Right atrium auricular region (tissue), 2 donors: Measurements from ENCODE around the gene FRMD4A. TPM values are rescaled to one million over a fixed set of nuclear protein-coding genes. Genes with fewer than 3 reads are reported as not detected.

Source experiments
- DNase-seq: peaks from one replicate; pipeline ENCODE4 v3.0.0-alpha.2; 2019; ENCODE audit warnings: low spot score
- H3K27ac ChIP-seq, 2 donors: fragments of 200-600 bp; sonication (generic); 1 replicate in 1 of 2; 2 replicates in 1 of 2; pipeline ENCODE4 v1.5.1; 2016 to 2019
- H3K27me3 ChIP-seq, 2 donors: fragments of 200-600 bp; sonication (generic); one replicate each; pipeline versions ENCODE4 v1.5.1 to v1.6.0; 2017 to 2019
- H3K36me3 ChIP-seq: fragments of 200-600 bp; sonication (generic); one replicate; pipeline ENCODE4 v1.5.1; 2016
- H3K4me1 ChIP-seq, 2 donors: fragments of 200-600 bp; sonication (generic); one replicate each; pipeline versions ENCODE4 v1.5.1 to v1.6.0; 2017 to 2019
- H3K4me3 ChIP-seq, 2 donors: fragments of 200-600 bp; sonication (generic); 1 replicate in 1 of 2; 2 replicates in 1 of 2; pipeline ENCODE4 v1.5.1; 2017 to 2019; ENCODE audit warnings: mild to moderate bottlenecking in 1 of 2, moderate library complexity in 1 of 2
- H3K9me3 ChIP-seq, 2 donors: fragments of 200-600 bp; sonication (generic); one replicate each; pipeline ENCODE4 v1.5.1; 2019
- CTCF ChIP-seq, 2 donors: fragments of 200-600 bp; sonication (generic); IDR thresholded peaks; one replicate each; pipeline ENCODE4 v1.5.1; 2019; ENCODE audit warnings: antibody characterized with exemption in 2 of 2
- total RNA-seq, 2 donors: library from RNA; depleted of rRNA; stranded (reverse); fragments of >200 nt; gene quantifications; one replicate each; pipeline ENCODE4 v1.1.0, GENCODE V29; 2016

The FRMD4A gene
- total RNA-seq, 2 donors from 2014 or later = 15.9 to 22.9 TPM

GRCh38 chr10:14285941-14286560, 44.7 kb downstream of the FRMD4A start:
- Histone ChIP-seq H3K9me3 (peaks cover 0 to 14% of the 10 kb centered on the region in 2 donors), H3K4me1 (no peaks in the 10 kb centered on the region), H3K36me3 (no peaks in the 10 kb centered on the region), H3K27ac (no peak overlapping the region), H3K27me3 (no peaks in the 10 kb centered on the region), H3K4me3 (no peak overlapping the region)
- TF ChIP-seq CTCF (IDR thresholded peaks at IDR 0.05) = no peak
- DNase-seq = no peak

GRCh38 chr10:14282276-14282675, 48.4 kb downstream of the FRMD4A start:
- Histone ChIP-seq H3K27me3 (no peaks in the 10 kb centered on the region), H3K27ac (no peak overlapping the region), H3K36me3 (no peaks in the 10 kb centered on the region), H3K4me3 (no peak overlapping the region), H3K9me3 (no peaks in the 10 kb centered on the region), H3K4me1 (no peaks in the 10 kb centered on the region)
- DNase-seq = no peak
- TF ChIP-seq CTCF (IDR thresholded peaks at IDR 0.05) = no peak

GRCh38 chr10:14278533-14278932, 52.2 kb downstream of the FRMD4A start:
- Histone ChIP-seq H3K27ac (no peak overlapping the region), H3K9me3 (no peaks in the 10 kb centered on the region), H3K4me3 (no peak overlapping the region), H3K36me3 (no peaks in the 10 kb centered on the region), H3K4me1 (no peaks in the 10 kb centered on the region), H3K27me3 (no peaks in the 10 kb centered on the region)
- no peak for DNase-seq
- TF ChIP-seq CTCF (IDR thresholded peaks at IDR 0.05) = no peak

GRCh38 chr10:14276210-14276609, 54.5 kb downstream of the FRMD4A start:
- Histone ChIP-seq H3K27ac (no peak overlapping the region), H3K4me3 (no peak overlapping the region), H3K36me3 (no peaks in the 10 kb centered on the region), H3K4me1 (no peaks in the 10 kb centered on the region), H3K27me3 (no peaks in the 10 kb centered on the region), H3K9me3 (no peaks in the 10 kb centered on the region)
- DNase-seq = no peak
- TF ChIP-seq CTCF (IDR thresholded peaks at IDR 0.05) = no peak

- Histone ChIP-seq H3K4me3 (no peak overlapping the region), H3K27ac (no peak overlapping the region), H3K36me3 (no peaks in the 10 kb centered on the region), H3K27me3 (no peaks in the 10 kb centered on the region), H3K4me1 (no peaks in the 10 kb centered on the region), H3K9me3 (no peaks in the 10 kb centered on the region)
- TF ChIP-seq CTCF (IDR thresholded peaks at IDR 0.05) = no peak
- no peak for DNase-seq
Measured at GRCh38 chr10:14271621-14272020, 59.1 kb downstream of the FRMD4A start.

GRCh38 chr10:14270370-14270769, 60.4 kb downstream of the FRMD4A start:
- Histone ChIP-seq H3K4me1 (no peaks in the 10 kb centered on the region), H3K4me3 (no peak overlapping the region), H3K9me3 (no peaks in the 10 kb centered on the region), H3K36me3 (no peaks in the 10 kb centered on the region), H3K27ac (no peak overlapping the region), H3K27me3 (no peaks in the 10 kb centered on the region)
- no peak for TF ChIP-seq CTCF (IDR thresholded peaks at IDR 0.05)
- no peak for DNase-seq
